ENCODE results near the gene MMP14.
A peak's percentile ranks its signal among the peaks of the same experiment; 100 is the strongest.
"Not testable (repeated sequence)": the region's sequence is repeated elsewhere in the genome, so short reads cannot be mapped to it uniquely, and the experiment has no call there.

Gene MMP14

GRCh38 chr14:22842211-22843122, 6.1 kb downstream of the MMP14 start:
- DNase-seq (ENCODE audit: low spot score) = no peak

GRCh38 chr14:22843123-22843925, 6.9 kb downstream of the MMP14 start:
- no peak for DNase-seq (ENCODE audit: low spot score)

GRCh38 chr14:22844221-22845102, 8.1 kb downstream of the MMP14 start:
- DNase-seq (ENCODE audit: low spot score) = no peak

GRCh38 chr14:22845103-22845394, 8.7 kb downstream of the MMP14 start:
- DNase-seq (ENCODE audit: low spot score) = no peak

GRCh38 chr14:22845821-22846625, 9.6 kb downstream of the MMP14 start:
- DNase-seq (ENCODE audit: low spot score) = no peak

- no peak for DNase-seq (ENCODE audit: low spot score)
These were observed 10.5 kb downstream of the MMP14 start for GRCh38 chr14:22846811-22847307.

- no peak for DNase-seq (ENCODE audit: low spot score)
These were observed 11.4 kb downstream of the MMP14 start for GRCh38 chr14:22847661-22848341.

GRCh38 chr14:22848351-22849164, 12.2 kb downstream of the MMP14 start:
- peak; percentile 28 for DNase-seq (ENCODE audit: low spot score)

- DNase-seq (ENCODE audit: low spot score) = peak; percentile 39
These were observed 12.9 kb downstream of the MMP14 start for GRCh38 chr14:22849212-22849819.

- peak; percentile 82 for DNase-seq (ENCODE audit: low spot score)
These were observed 14.8 kb downstream of the MMP14 start for GRCh38 chr14:22850944-22851764.

- not testable (repeated sequence) for DNase-seq (ENCODE audit: low spot score)
These were observed 15.8 kb downstream of the MMP14 start for GRCh38 chr14:22852178-22852577.

- DNase-seq (ENCODE audit: low spot score) = no peak
These were observed 16.2 kb downstream of the MMP14 start for GRCh38 chr14:22852599-22852939.

GRCh38 chr14:22852940-22853767, 16.8 kb downstream of the MMP14 start:
- DNase-seq (ENCODE audit: low spot score) = peak; percentile 88

GRCh38 chr14:22854296-22854695, 17.9 kb downstream of the MMP14 start:
- DNase-seq (ENCODE audit: low spot score) = not testable (repeated sequence)

- no peak for DNase-seq (ENCODE audit: low spot score)
These were observed 18.8 kb downstream of the MMP14 start for GRCh38 chr14:22854963-22855724.

GRCh38 chr14:22856428-22856827, 20.0 kb downstream of the MMP14 start:
- no peak for DNase-seq (ENCODE audit: low spot score)

GRCh38 chr14:22860377-22860776, 24.0 kb downstream of the MMP14 start:
- DNase-seq (ENCODE audit: low spot score) = not testable (repeated sequence)

Measured in Ammon's horn (tissue), 1 donor.